GM12878 (cell line): ENCODE measurements around the gene FEN1. TPM values are rescaled to one million over a fixed set of nuclear protein-coding genes. Genes with fewer than 3 reads are reported as not detected.

Source experiments
- ATF7 ChIP-seq: fragments of 450-650 bp; IDR thresholded peaks from 2 replicates; pipeline ENCODE4 v1.6.1; 2016; ENCODE audit warnings: low read depth, mild to moderate bottlenecking
- CHD1 ChIP-seq: IDR thresholded peaks from 2 replicates; pipeline ENCODE4 v1.6.1; 2012; ENCODE audit warnings: low read depth, low read length, improper control_type of control experiment
- CUX1 ChIP-seq: IDR thresholded peaks from 2 replicates; pipeline ENCODE4 v1.6.1; 2012; ENCODE audit warnings: improper control_type of control experiment, low read depth, low read length; ENCODE audit not compliant: insufficient replicate concordance
- HDGF ChIP-seq: fragments of 450-650 bp; IDR thresholded peaks from 2 replicates; pipeline ENCODE4 v1.6.1; 2016; ENCODE audit warnings: antibody characterized with exemption
- IRF3 ChIP-seq: fragments of 450-650 bp; IDR thresholded peaks from 2 replicates; pipeline ENCODE4 v1.6.1; 2014; ENCODE audit warnings: mild to moderate bottlenecking
- LARP7 ChIP-seq: fragments of 450-650 bp; IDR thresholded peaks from 2 replicates; pipeline ENCODE4 v1.6.1; 2017; ENCODE audit warnings: mild to moderate bottlenecking
- MEF2B ChIP-seq: fragments of 450-650 bp; IDR thresholded peaks from 2 replicates; pipeline ENCODE4 v1.6.1; 2018; ENCODE audit warnings: mild to moderate bottlenecking, moderate library complexity; ENCODE audit not compliant: partially characterized antibody, poor library complexity, severe bottlenecking
- MXI1 ChIP-seq: fragments of 150-350 bp; IDR thresholded peaks from 2 replicates; pipeline ENCODE4 v1.6.1; 2011; ENCODE audit warnings: low read depth, mild to moderate bottlenecking, inconsistent platforms, low read length, improper control_type of control experiment
- MYC ChIP-seq: IDR thresholded peaks from 2 replicates; pipeline ENCODE4 v1.6.1; 2011; ENCODE audit warnings: mild to moderate bottlenecking, low read length, moderate library complexity, inconsistent platforms; ENCODE audit not compliant: insufficient read depth, insufficient replicate concordance, insufficient read length, severe bottlenecking
- PAX8 ChIP-seq: fragments of 450-650 bp; IDR thresholded peaks from 2 replicates; pipeline ENCODE4 v1.6.1; 2017; ENCODE audit warnings: mild to moderate bottlenecking, moderate library complexity
- POLR2A ChIP-seq: IDR thresholded peaks from 2 replicates; pipeline ENCODE4 v1.6.1; 2011; ENCODE audit warnings: low read depth, mild to moderate bottlenecking, low read length
- TCF3 ChIP-seq: IDR thresholded peaks from 2 replicates; pipeline ENCODE4 v1.6.1; 2012; ENCODE audit warnings: low read depth, mild to moderate bottlenecking, low read length, borderline replicate concordance; ENCODE audit not compliant: insufficient read depth
- USF1 ChIP-seq: IDR thresholded peaks from 2 replicates; pipeline ENCODE4 v1.6.1; 2011; ENCODE audit warnings: borderline replicate concordance, low read depth, mild to moderate bottlenecking, moderate library complexity, mixed read lengths, low read length; ENCODE audit not compliant: insufficient read depth; ENCODE audit errors: extremely low read length
- YY1 ChIP-seq: IDR thresholded peaks from 2 replicates; pipeline ENCODE4 v1.6.1; 2011; ENCODE audit warnings: low read depth, mild to moderate bottlenecking, low read length
- ZBTB33 ChIP-seq: fragments of 450-650 bp; IDR thresholded peaks from 2 replicates; pipeline ENCODE4 v1.6.1; 2017; ENCODE audit warnings: mild to moderate bottlenecking
- ZNF274 ChIP-seq: IDR thresholded peaks from one replicate; pipeline ENCODE4 v1.8.0; 2011; ENCODE audit not compliant: insufficient read length, insufficient read depth
- ZNF622 ChIP-seq: fragments of 450-650 bp; IDR thresholded peaks from 2 replicates; pipeline ENCODE4 v1.6.1; 2017; ENCODE audit warnings: mild to moderate bottlenecking, inconsistent platforms
- polyA plus RNA-seq, 11 experiments: library from polyadenylated mRNA; depleted of rRNA in 4 of 11; unstranded in 6 of 11; stranded (reverse) in 5 of 11; fragments of >200 nt; fragmentation: Nextera tagmentation in 4 of 11; fragmentation: Illumina TruSeq in 1 of 11; extraction: Ambion mirVana in 4 of 11; extraction: Trizol in 1 of 11; gene quantifications; 1 replicate in 1 of 11; 2 replicates in 10 of 11; pipeline versions ENCODE4 v1.2.1 to v1.2.3, GENCODE V29; 2011 to 2016; ENCODE audit warnings: inconsistent platforms in 2 of 11, missing spikeins in 2 of 11, low read depth in 1 of 11
- total RNA-seq, 4 experiments: library from RNA; depleted of rRNA in 3 of 4; stranded (reverse); fragments of >200 nt in 3 of 4; fragmentation: Illumina TruSeq in 1 of 4; extraction: Trizol in 1 of 4; gene quantifications; 2 replicates each; pipeline versions ENCODE4 v1.2.1 to v1.2.3, GENCODE V29; 2013 to 2021

FEN1 gene
- total and polyA plus RNA-seq, 10 of the 15 experiments (the other 5 are each of a cell fraction or from before 2014, with no cell fraction given): 54.8 to 282 (median 125) TPM

- no peak for TF ChIP-seq CUX1
- peak; percentile 88; the same call in 1 of the 2 replicates for TF ChIP-seq LARP7
- no peak for TF ChIP-seq CHD1
- no peak for TF ChIP-seq ZNF622
- no peak for TF ChIP-seq USF1
- TF ChIP-seq MEF2B: peak; percentile 43
- TF ChIP-seq YY1: no peak
- peak; percentile 87; the same call in 1 of the 2 replicates for TF ChIP-seq TCF3
- TF ChIP-seq MXI1: peak; percentile 62; the same call in 1 of the 2 replicates
- no peak for TF ChIP-seq IRF3
- TF ChIP-seq ZBTB33: no peak
- TF ChIP-seq ATF7: no peak
- TF ChIP-seq HDGF: no peak
- peak; percentile 60 for TF ChIP-seq POLR2A
- TF ChIP-seq MYC: no peak
- TF ChIP-seq PAX8: no peak
- no peak for TF ChIP-seq ZNF274
Observed at GRCh38 chr11:61816736-61817455, 24.2 kb downstream of the FEN1 start, which contains the start of gene FADS1 (continued).
